HG03060 (cell line): ENCODE data around the gene SH2B3.

Source experiments
- ATAC-seq: cut with Tn5 transposase; IDR thresholded peaks from one replicate; pipeline ENCODE4 v1.9.1; 2021; ENCODE audit warnings: low read depth, moderate number of reproducible peaks; ENCODE audit not compliant: unreplicated experiment

Gene SH2B3

DNA sequence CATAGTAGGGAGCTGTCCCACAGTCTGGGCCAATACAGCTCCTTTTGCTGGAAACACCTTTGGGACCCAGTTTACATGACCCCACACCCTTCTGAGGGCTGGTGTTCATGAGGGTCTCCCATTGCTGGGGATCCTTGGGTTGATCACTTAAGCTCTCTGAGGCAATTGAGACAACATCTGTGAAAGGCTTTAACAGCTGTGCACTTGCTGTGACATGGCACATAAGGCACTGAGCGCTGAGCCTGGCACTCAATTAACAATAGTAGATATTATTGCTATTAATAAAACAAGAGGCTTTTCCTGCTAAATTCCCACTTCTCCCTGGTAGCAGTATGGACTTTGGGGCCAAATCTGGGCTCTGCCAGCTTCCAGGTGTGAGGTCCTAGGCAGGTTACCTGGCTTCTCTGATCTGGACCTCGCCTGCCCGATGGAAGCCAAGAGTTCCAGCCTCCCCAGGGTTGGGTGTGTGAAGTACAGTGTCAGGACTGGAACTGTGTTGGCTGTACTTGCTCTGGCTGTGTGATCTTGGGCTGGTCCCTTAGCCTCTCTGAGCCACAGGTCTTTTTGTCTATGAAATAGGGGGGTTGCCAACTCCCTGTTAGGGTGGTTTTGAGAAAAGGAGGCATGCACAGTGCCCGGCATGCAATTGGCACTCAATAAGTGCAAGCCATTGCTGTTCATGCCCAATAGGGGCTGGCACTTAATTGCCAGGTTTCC lies 3.1 kb downstream of the SH2B3 start:
- no peak for ATAC-seq

DNA sequence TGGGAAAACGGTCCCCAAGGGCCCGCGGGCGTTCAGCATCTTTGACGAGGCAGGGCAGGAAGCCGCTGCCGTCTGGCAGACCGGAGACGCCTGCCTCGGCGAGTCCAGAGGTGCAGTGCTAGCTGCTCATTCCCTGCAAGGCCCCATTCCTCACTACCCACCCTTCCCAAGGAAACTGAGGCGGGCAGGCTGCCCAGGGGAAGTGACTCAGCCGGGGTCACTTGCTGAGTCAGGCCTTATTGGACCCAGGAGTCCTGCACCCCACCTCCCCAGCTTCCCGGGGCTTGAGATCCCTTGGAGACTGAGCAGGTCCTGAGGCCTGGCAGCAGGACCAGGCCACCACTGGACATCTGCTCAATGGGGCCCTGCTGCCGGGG lies 3.7 kb downstream of the SH2B3 start:
- no peak for ATAC-seq

DNA sequence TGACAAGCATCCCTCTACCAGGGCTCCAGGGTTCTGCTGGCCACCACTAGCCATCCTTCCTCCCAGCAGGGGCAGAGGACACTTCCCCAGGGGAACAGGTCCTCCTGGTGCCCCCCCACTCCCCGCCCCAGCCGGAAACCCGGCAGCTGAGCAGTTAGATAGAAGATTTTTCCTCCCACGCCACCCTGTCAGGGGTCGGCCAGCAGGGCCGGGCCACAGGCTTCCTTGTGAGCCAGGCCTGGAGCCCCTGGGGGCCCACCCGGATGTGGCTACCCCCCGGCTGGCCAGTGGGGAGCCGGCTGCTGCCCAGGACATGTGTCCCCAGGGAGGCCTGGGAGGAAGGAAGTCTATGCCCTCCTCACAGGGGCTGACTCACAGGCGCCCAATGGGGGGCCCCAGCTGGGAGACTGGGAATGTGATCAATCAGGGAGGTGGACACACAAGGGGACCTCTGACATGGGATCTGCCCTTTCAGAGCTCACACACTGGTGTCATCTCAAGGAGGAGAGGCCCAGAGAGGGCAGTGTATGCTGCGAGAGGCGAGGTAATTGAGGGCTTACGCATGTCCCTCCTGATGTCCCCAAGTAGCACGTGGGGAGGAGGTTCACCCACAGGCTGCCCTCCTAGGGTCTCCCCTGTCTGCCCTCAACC lies 4.2 kb downstream of the SH2B3 start:
- no peak for ATAC-seq

DNA sequence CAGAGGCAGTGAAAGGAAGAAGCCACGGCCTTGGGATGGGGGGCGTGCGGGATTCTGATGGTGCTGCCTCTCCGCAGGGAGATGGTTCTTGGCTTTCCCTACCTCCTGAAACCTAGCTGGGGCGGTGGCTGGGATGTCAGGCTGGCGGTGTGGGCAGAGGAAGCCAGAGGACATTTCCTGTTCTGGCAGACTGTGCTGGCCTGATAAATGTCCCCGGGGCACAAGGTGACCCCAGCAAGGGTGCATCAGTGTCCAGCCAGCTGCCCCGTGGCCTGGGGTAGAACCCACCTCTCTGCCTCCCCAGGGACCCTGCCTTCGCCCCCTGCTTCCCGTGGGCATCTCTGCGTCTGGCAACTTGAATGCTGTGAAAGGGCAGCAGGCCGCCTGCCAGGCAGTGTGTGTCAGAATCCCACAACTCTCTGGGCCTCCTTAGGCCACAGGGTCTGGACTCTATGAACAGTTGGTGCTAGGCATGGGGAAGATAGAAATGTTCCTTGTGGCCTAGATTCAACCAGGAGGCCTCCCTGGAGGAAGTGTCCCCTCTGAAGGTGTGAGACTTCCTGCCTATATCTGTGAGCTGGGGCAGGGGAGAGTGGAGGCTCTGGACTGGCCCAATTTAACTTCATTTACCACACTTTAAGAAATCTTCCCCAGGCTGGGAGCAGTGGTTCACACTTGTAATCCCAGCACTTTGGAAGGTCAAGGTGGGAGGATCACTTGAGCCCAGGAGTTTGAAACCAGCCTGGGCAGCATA lies 4.9 kb downstream of the SH2B3 start:
- no peak for ATAC-seq

DNA sequence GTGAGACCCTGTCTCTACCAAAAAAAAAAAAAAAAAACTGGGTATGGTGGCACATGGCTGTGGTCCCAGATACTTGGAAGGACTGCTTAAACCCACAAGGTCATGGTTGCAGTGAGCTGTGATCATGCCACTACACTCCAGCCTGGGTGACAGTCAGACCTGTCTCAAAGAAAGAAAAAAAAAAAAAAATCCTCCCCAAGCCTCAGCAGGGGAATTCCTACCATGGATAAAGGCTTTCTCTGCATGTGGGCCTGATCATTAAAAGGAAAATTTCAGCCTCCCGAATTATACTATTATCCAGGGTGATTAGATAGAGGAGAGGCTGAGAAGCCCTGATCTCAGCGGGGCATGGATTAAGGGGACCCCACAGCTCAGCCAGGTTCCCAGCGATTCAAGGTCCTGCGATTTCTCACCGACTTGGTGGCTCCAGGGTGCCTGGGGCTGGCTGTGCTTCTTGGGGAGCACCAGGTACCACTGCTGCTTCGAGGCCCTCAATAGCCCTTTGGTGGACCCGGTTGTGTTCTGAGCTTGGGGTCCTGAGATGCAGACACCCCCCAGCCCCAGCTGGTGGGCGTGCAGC lies 5.6 kb downstream of the SH2B3 start:
- no peak for ATAC-seq

DNA sequence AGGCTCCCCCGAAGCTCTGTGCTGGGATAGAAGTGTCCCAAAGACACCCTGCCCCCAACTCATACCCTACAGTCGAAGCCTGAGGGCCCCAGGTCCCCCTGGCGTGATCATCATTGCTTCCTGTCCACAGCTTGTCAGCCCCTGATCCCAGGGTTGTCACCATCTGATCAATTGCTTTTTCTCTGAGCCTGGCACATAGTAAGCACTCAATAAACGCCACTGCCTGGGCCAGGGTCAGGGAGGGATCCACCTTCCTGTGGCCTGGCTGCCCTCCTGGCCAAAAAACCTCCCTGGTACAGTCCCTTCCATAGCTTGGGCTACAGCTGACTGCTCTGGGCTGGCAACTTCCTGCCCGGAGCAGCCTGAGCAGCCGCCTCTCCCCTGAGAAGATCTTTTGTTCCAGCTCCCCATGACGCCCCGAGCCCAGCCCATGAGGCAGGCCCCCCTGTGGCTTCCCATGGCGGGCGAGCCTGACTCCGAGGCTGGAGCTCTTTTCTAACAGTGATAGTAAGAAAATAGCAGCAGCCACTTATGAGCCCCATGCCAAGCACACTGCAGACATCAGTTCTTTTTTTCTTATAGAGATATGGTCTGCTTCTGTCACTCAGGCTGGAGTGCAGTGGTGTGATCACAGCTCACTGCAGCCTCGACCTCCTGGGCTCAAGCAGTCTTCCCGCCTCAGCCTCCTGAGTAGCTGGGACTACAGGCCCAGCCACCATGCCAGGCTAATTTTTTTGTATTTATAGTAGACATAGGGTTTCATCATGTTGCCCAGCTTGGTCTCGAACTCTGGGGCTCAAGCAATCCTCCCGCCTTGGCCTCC lies 6.5 kb downstream of the SH2B3 start:
- no peak for ATAC-seq

DNA sequence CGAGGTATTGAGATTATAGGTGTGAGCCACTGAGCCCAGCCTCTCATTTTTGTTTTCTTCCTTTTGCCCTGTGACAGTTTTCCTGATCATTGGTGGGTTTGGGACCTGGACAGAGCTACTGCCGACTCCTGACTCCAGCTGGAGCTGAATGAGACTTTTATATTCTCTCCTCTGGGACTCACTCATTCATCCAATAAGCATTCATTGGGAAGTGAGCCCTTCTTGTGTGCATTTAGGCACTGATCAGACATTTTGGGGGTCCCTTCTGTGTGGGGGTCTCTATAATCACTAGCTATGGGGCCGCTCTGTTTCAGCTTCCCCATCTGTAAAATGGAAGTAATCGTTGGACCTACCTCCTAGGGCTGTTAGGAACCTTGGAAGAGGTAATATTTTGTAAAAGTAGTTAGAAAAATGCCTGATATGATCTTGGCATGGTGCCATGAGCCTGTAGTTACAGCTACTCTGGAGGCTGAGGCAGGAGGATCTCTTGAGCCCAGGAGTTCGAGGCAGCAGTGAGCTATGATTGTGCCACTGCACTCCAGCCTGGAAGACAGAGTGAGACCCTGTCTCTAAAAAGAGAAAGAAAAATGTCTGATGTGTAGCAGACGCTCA lies 7.2 kb downstream of the SH2B3 start:
- ATAC-seq = no peak

DNA sequence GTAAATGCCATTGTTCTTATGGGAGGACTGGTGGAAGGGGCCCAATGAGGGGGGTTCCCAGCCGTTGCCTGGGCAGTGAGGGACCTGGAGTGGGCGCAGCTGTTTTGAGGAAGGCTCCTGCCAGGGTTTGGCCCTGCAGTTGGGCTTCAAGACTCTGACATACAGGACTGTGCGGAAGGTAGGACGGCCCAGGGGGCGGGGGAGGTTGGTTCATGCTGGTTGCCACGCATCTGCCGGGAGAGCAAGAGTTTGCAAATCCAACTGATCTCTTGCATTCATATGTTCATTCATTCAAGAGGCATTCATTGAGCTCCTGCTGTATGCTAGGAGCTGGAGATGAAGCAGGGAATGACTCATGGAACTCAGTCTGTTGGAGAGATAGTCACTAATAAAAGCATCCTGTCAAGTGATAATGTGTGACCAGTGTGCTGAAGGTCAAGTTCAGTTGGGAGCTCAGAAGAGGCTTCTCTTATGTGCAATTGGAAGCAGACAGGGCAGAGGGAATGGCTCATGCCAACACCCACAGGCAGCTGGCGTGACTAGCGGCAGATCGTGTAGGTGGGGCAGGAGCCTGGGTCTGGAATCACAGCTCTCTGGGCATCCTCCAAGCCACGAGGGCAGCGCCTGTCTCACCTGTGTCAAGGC lies 7.8 kb downstream of the SH2B3 start:
- no peak for ATAC-seq

DNA sequence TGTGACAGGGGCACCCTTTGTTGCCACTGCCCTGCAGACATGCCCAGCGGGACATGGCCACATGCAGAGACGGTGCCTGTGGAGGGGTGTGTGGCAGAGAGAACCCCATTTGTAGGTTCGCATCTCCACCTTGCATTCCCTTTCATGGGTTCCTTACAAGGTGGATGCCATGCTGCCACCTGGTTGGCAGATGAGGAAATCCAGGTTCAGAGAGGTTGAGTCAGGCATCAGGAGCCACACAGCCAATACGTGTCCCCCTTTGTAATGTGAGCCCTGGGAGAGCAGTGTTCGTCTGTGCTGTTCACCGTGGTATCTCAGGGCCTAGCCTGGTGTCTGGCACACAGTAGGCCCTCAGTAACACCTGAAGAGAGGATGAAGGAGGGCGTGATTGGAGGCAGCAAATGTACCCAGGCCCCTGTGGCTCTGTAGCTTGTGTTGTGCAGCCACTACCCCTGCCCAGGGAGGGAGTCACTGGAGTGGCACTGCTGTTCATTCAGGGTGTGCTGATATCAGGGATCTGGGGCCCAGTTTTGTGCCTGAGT lies 9.1 kb downstream of the SH2B3 start:
- no peak for ATAC-seq

DNA sequence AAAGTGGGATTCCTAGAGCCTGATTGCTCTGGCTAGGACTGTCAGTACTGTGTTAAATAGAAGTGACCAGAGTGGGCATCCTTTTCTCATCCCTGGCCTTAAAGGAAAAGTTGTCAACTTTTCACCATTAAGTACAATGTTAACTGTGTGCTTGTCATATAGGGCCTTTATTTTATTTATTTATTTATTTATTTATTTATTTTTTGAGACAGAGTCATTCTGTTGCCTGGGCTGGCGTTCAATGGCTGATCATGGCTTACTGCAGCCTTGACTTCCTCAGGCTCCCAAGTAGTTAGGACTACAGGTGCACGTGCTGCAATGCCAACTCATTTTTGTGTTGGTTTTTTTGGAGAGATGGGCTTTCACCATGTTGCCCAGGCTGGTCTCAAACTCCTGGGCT lies 11.6 kb downstream of the SH2B3 start:
- ATAC-seq = no peak

DNA sequence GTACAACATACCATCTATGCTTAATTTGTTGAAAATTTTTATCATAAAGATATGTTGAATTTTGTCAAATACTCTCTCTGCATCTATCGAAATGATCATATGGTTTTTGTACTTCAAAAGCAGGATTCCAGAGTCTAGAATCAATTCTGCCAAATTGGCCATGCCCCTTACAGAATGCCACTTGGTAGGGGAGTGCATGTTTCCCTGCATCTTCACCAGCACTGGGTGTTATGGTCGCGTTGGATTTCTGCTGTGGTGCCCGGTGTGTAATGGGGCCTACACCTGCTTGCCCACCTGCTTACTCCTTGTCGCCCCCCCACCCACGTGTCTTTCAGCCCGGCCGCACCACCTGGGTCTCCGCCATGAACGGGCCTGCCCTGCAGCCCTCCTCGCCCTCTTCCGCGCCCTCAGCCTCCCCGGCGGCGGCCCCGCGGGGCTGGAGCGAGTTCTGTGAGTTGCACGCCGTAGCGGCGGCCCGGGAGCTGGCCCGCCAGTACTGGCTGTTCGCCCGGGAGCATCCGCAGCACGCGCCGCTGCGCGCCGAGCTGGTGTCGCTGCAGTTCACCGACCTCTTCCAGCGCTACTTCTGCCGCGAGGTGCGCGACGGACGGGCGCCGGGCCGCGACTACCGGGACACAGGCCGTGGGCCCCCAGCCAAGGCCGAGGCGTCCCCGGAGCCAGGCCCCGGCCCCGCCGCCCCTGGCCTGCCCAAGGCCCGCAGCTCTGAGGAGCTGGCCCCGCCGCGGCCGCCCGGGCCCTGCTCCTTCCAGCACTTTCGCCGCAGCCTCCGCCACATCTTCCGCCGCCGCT lies 12.3 kb downstream of the SH2B3 start:
- ATAC-seq = no peak

DNA sequence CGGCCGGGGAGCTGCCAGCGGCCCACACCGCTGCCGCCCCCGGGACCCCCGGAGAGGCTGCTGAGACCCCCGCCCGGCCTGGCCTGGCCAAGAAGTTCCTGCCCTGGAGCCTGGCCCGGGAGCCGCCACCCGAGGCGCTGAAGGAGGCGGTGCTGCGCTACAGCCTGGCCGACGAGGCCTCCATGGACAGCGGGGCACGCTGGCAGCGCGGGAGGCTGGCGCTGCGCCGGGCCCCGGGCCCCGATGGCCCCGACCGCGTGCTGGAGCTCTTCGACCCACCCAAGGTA lies 12.8 kb downstream of the SH2B3 start:
- no peak for ATAC-seq

DNA sequence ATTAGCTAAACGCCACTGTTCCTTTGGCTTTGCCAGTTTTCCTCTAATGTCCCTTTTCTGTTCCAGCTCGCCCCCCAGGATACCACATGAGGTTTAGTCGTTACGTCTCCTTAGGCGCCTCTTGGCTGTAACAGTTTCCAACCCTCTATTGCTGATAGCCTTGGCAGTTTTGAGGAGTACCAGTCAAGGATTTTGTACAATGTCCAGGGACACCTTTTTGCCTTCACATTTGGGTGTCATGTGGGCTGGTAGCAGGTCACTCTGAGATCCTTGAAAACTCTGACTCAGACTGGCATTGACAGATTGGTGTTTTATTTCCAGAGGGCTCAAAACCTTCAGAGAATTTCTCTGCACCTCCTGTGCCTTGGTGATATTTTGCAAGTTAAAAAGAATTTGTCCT lies 14.1 kb downstream of the SH2B3 start:
- ATAC-seq = no peak

DNA sequence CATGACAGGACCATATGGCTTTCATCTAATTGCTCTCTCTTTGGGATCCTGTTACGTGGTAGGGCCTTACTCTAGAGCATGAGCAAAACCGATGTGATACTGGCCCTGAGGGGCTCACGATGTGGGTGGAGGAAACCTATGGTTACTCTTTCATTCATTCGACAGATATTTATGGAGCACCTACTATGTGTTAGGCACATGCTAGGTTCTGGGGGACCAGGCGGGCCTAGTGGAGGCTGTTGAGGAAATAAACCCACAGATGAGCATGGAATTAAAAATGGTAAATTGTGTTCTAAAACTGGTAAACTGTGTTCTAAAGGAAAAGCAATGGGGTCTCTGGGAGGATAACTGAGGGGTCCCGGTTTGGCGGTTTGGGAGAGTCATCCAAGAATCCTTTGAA lies 14.8 kb downstream of the SH2B3 start:
- ATAC-seq = no peak

DNA sequence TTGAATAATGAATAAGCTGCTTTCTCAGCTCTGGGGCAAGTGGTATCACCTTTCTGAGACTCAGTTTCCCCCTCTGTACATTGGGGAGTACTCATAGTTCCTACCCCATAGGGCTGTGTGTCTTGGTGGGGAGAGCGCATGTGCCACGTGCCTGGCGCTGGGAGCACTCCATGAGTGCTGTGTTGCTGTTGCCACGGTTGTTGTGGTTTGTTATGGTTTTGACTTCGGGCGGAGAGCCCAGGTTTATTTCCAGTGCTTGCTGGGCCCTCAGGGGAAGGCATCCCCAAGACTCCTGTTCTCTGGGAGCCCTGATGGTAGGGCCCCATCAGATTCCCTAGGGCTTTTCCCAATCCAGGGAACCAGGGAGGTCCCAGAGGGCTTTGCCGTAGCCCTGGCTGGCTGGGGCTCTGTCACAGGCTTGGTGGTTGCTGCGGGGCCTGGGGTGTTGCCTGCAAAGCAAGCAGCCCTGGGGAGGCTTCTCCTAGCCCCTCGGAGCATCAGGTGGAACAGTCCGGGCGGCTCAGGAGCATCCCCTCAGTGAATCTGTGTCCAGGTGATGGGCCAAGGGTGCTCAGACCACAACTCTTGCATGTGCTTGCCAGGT lies 18.6 kb downstream of the SH2B3 start:
- no peak for ATAC-seq

DNA sequence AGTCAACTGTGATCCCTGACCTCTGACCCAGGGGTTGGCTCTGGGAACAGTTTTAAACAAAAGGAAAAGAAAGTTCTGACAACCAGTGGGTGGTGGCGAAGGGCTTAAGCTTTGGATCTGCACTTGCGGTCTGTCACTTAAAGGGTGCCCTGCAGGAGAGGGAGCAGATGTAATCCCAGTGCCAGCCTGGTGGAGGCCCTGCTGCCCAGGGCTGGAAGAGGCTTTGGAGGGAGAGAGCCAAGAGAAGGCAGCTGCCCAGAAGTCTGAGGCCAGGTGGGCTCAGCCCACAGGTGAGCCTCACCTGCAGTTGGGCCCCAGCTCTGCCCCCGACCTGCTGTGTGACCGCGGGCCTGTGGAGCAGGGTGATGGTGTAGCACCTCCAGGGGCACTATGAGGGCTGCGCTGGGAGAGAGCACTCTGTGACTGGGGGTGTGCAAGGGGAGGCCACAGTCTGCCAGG lies 19.1 kb downstream of the SH2B3 start:
- no peak for ATAC-seq

DNA sequence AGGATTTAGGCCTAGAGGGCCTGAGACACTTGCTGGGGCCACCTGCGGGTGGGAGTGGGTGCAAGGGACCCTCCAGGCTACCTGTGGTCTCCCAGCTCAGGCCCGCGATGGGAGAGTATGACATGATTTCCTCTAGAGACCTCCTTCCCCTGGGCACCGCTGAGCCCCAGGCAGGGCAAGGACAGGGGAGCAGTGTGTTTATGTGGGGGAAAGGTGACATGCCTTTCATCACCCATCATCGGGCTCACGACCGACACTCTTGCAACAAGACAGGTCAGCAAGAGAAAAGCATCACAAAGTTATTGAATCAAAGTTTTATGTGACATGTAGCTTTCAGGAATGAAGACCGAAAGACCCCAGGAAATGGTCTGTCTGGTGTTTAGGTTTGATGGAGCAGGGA lies 19.9 kb downstream of the SH2B3 start:
- ATAC-seq = no peak
